Measurements from ENCODE around the gene TTC27. TPM values are rescaled to one million over a fixed set of nuclear protein-coding genes. Genes with fewer than 3 reads are reported as not detected.

Gene TTC27
- total and polyA plus RNA-seq, 2 experiments from 2014 or later = 8.7 to 10.2 TPM

GRCh38 chr2:32832821-32833220, 205.0 kb downstream of the TTC27 start:
- H3K27ac ChIP-seq = no peak overlapping the region
- no peaks in the 10 kb centered on the region for H3K9me3 ChIP-seq (ENCODE audit: low read depth)
- no peaks in the 10 kb centered on the region for H3K36me3 ChIP-seq
- TF ChIP-seq CTCF (IDR thresholded peaks at IDR 0.05; ENCODE audit: low read depth, low read length) = no peak
- no peaks in the 10 kb centered on the region for H3K27me3 ChIP-seq
- no peak overlapping the region for H3K4me3 ChIP-seq
- H3K4me1 ChIP-seq (ENCODE audit: low read depth) = peaks cover 3% of the 10 kb centered on the region
- peak in 1 of 2 donors; percentile 50 for DNase-seq (ENCODE audit: low read depth in 1 of 2, low spot score in 1 of 2)

GRCh38 chr2:32833709-32834108, 205.9 kb downstream of the TTC27 start:
- H3K27me3 ChIP-seq = no peaks in the 10 kb centered on the region
- H3K9me3 ChIP-seq (ENCODE audit: low read depth) = no peaks in the 10 kb centered on the region
- peaks cover 3% of the 10 kb centered on the region for H3K4me1 ChIP-seq (ENCODE audit: low read depth)
- no peak overlapping the region for H3K27ac ChIP-seq
- H3K4me3 ChIP-seq = no peak overlapping the region
- H3K36me3 ChIP-seq = no peaks in the 10 kb centered on the region
- TF ChIP-seq CTCF (IDR thresholded peaks at IDR 0.05; ENCODE audit: low read depth, low read length) = no peak
- DNase-seq (ENCODE audit: low read depth in 1 of 2, low spot score in 1 of 2) = no peak

GRCh38 chr2:32835148-32835547, 207.3 kb downstream of the TTC27 start:
- DNase-seq (ENCODE audit: low read depth in 1 of 2, low spot score in 1 of 2) = no peak
- no peak for TF ChIP-seq CTCF (IDR thresholded peaks at IDR 0.05; ENCODE audit: low read depth, low read length)
- H3K27me3 ChIP-seq = no peaks in the 10 kb centered on the region

DNA sequence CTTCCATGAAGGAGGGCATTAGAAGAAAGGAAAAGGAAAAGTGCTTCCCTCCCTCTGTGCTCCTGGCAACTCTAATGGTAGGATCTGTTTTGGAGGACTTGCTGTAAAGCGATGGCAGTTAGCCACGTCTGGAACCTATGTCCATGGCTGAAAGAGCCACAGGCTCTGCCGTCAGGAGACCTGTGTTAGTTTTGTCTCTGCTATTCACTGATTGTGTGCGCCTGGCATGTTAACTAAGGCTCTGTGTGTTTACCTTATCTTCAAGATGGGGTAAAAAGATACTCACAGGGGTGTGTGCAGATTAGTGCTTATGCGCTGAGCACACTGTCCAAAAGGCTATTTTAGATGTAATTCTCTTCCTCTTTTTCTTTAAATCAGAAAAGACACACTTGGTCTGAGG, 209.1 kb downstream of the TTC27 start:
- no peak for TF ChIP-seq CTCF (IDR thresholded peaks at IDR 0.05; ENCODE audit: low read depth, low read length)
- Histone ChIP-seq H3K27me3 (no peaks in the 10 kb centered on the region), H3K27ac (no peak overlapping the region), H3K4me1 (ENCODE audit: low read depth) (peaks cover 3% of the 10 kb centered on the region), H3K9me3 (ENCODE audit: low read depth) (no peaks in the 10 kb centered on the region), H3K4me3 (no peak overlapping the region), H3K36me3 (no peaks in the 10 kb centered on the region)
- DNase-seq (ENCODE audit: low read depth in 1 of 2, low spot score in 1 of 2) = no peak

More at GRCh38 chr2:32835148-32835547, 207.3 kb downstream of the TTC27 start:
- H3K9me3 ChIP-seq (ENCODE audit: low read depth) = no peaks in the 10 kb centered on the region
- no peaks in the 10 kb centered on the region for H3K36me3 ChIP-seq
- H3K4me3 ChIP-seq = no peak overlapping the region
- peaks cover 3% of the 10 kb centered on the region for H3K4me1 ChIP-seq (ENCODE audit: low read depth)
- H3K27ac ChIP-seq = no peak overlapping the region

DNA sequence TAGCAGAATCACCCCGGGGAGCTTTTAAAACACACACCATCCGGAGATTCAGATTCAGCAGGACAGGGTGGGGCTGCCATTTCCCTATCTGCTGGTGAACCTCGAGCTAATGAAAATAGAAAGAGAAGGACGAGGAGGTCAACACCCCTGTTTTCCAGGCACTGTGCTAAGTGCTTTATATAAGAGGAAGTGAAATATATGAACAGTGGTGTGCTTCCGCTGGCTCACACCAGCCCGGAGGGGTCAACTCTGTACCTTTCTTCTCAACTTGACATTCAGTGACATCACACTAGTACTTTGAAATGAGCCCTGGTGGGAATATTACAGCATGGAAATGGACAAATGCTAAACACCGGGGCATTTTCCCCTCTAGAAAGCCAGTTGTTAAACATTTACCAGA, 210.6 kb downstream of the TTC27 start:
- DNase-seq (ENCODE audit: low read depth in 1 of 2, low spot score in 1 of 2) = no peak
- Histone ChIP-seq H3K27me3 (no peaks in the 10 kb centered on the region), H3K36me3 (no peaks in the 10 kb centered on the region), H3K27ac (no peak overlapping the region), H3K4me1 (ENCODE audit: low read depth) (peaks cover 3% of the 10 kb centered on the region), H3K4me3 (no peak overlapping the region), H3K9me3 (ENCODE audit: low read depth) (no peaks in the 10 kb centered on the region)
- no peak for TF ChIP-seq CTCF (IDR thresholded peaks at IDR 0.05; ENCODE audit: low read depth, low read length)

GRCh38 chr2:32838949-32839348, 211.1 kb downstream of the TTC27 start:
- Histone ChIP-seq H3K36me3 (no peaks in the 10 kb centered on the region), H3K9me3 (ENCODE audit: low read depth) (no peaks in the 10 kb centered on the region), H3K4me3 (no peak overlapping the region), H3K27ac (no peak overlapping the region), H3K27me3 (no peaks in the 10 kb centered on the region), H3K4me1 (ENCODE audit: low read depth) (peaks cover 3% of the 10 kb centered on the region)
- TF ChIP-seq CTCF (IDR thresholded peaks at IDR 0.05; ENCODE audit: low read depth, low read length) = no peak
- DNase-seq (ENCODE audit: low read depth in 1 of 2, low spot score in 1 of 2) = no peak
